ENCODE data around the gene GATA2.

DNA sequence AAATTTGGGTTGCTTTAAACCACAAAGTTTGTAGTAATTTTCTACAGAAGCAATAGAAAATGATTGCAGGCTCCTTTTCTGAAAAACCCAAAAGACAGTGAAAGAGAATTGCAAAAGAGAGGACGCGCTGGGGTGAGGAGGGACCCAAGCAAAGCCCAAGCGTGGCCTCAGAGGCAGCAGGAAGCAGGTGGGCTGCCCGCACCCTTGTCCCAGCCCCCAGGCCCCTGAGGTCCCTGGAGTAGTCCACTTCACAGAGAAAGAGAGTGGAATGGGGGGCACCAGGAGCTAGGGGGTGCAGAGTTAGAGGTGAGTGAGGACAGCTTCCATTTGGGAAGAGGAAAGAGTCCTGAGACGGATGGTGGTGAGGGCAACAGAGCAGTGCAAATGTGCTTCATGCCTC lies 37.9 kb downstream of the GATA2 start:
- TF ChIP-seq MYC (IDR thresholded peaks at IDR 0.05; ENCODE audit: low read depth, low read length): no peak
- TF ChIP-seq, protein P1, sequence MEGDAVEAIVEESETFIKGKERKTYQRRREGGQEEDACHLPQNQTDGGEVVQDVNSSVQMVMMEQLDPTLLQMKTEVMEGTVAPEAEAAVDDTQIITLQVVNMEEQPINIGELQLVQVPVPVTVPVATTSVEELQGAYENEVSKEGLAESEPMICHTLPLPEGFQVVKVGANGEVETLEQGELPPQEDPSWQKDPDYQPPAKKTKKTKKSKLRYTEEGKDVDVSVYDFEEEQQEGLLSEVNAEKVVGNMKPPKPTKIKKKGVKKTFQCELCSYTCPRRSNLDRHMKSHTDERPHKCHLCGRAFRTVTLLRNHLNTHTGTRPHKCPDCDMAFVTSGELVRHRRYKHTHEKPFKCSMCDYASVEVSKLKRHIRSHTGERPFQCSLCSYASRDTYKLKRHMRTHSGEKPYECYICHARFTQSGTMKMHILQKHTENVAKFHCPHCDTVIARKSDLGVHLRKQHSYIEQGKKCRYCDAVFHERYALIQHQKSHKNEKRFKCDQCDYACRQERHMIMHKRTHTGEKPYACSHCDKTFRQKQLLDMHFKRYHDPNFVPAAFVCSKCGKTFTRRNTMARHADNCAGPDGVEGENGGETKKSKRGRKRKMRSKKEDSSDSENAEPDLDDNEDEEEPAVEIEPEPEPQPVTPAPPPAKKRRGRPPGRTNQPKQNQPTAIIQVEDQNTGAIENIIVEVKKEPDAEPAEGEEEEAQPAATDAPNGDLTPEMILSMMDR (IDR thresholded peaks at IDR 0.05; ENCODE audit: low read depth, low read length): no peak

Data from NB4 (cell line).